Activated naive CD8-positive, alpha-beta T cell treated with anti-CD3 and anti-CD28 coated beads, Interleukin-2, amount 50 U/mL, for 16 hours (primary cell): ENCODE measurements around the gene PLEKHN1.
"Not testable (repeated sequence)": the region's sequence is repeated elsewhere in the genome, so short reads cannot be mapped to it uniquely, and the experiment has no call there.

Experiments used
- DNase-seq: peaks from one replicate; pipeline ENCODE4 v3.0.0-alpha.2; 2020; ENCODE audit warnings: low read depth, low spot score

PLEKHN1 gene

GRCh38 chr1:943545-944340 is 22.5 kb upstream of the PLEKHN1 start:
- no peak for DNase-seq

- no peak for DNase-seq
Measured at GRCh38 chr1:944341-945325, 21.6 kb upstream of the PLEKHN1 start.

- no peak for DNase-seq
Measured at GRCh38 chr1:945688-946556, 20.4 kb upstream of the PLEKHN1 start.

- not testable (repeated sequence) for DNase-seq
Measured at GRCh38 chr1:946811-947210, 19.5 kb upstream of the PLEKHN1 start.

- no peak for DNase-seq
Measured at GRCh38 chr1:947958-948357, 18.3 kb upstream of the PLEKHN1 start.

GRCh38 chr1:950268-950667 is 16.0 kb upstream of the PLEKHN1 start:
- DNase-seq = no peak

- no peak for DNase-seq
Measured at GRCh38 chr1:950881-951280, 15.4 kb upstream of the PLEKHN1 start.

GRCh38 chr1:951364-951763 is 14.9 kb upstream of the PLEKHN1 start:
- DNase-seq = no peak

- DNase-seq = no peak
Measured at GRCh38 chr1:952201-952600, 14.1 kb upstream of the PLEKHN1 start.

GRCh38 chr1:952603-953002 is 13.7 kb upstream of the PLEKHN1 start:
- no peak for DNase-seq

- DNase-seq = no peak
Measured at GRCh38 chr1:953524-954320, 12.6 kb upstream of the PLEKHN1 start.

GRCh38 chr1:954927-955326 is 11.4 kb upstream of the PLEKHN1 start:
- DNase-seq = no peak

GRCh38 chr1:955474-955873 is 10.8 kb upstream of the PLEKHN1 start:
- DNase-seq = no peak

GRCh38 chr1:956636-957035 is 9.6 kb upstream of the PLEKHN1 start:
- DNase-seq = no peak

GRCh38 chr1:958823-959730 is 7.2 kb upstream of the PLEKHN1 start, which contains the start of gene NOC2L:
TSS of gene NOC2L (minus strand) at chr1:959256. CDS start at chr1:959240, 16 bp downstream.
- DNase-seq = peak; percentile 93

GRCh38 chr1:959731-960362 is 6.4 kb upstream of the PLEKHN1 start:
- no peak for DNase-seq

- peak; percentile 57 for DNase-seq
Measured at GRCh38 chr1:960363-961131, 5.7 kb upstream of the PLEKHN1 start, which contains the start of gene KLHL17. TSS of gene KLHL17 (plus strand) at chr1:960584. CDS start at chr1:960694, 110 bp downstream.

GRCh38 chr1:961132-961669 is 5.1 kb upstream of the PLEKHN1 start:
- no peak for DNase-seq
